Activated CD4-positive, alpha-beta T cell treated with anti-CD3 and anti-CD28 coated beads for 4 hours (primary cell): ENCODE measurements around the gene RAD51D.
A peak's percentile ranks its signal among the peaks of the same experiment; 100 is the strongest.
"Not testable (repeated sequence)": the region's sequence is repeated elsewhere in the genome, so short reads cannot be mapped to it uniquely, and the experiment has no call there.

Experiments
- DNase-seq, 2 donors: peaks; one replicate each; pipeline ENCODE4 v3.0.0-alpha.2; 2020

RAD51D gene

DNA sequence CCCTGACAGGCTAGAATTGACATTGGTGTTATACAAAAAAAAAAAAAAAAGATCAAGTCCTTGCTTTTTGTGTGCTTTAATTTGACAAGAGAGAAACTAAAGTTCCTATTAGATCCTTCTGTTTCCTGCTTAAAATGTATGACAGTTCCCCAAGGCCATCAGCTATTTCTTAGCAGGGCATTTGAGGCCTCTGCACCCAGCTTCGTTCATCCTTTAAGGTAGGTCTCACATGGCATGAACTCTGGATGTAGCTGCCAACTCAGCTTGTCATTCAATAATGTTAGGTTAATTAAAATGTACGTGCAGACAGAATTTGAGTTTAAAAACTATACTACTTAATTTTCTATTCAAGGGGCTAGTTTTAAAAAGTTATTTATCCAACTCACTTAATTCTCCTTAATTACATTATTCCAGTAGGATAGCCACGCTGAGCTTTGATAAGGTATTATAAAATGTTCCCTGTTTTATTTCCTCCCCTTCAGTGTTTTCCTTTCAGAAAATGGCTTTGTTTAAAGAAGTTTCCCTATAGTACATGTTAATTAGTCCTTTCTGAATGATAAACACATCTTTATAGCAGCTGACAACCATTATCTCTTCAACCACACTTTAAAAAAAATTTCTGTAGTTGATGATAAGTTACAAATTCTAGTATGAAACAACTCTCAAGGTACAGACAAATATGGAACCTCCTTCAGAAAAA is 55.0 kb downstream of the RAD51D start:
- no peak for DNase-seq

- peak; percentile 85 to 86 for DNase-seq
Observed at GRCh38 chr17:35063514-35064223, 56.0 kb downstream of the RAD51D start, which contains the start of gene RFFL. RFFL (minus strand) TSS chr17:35063707; CDS start chr17:35026553, 37,154 bp downstream.

DNA sequence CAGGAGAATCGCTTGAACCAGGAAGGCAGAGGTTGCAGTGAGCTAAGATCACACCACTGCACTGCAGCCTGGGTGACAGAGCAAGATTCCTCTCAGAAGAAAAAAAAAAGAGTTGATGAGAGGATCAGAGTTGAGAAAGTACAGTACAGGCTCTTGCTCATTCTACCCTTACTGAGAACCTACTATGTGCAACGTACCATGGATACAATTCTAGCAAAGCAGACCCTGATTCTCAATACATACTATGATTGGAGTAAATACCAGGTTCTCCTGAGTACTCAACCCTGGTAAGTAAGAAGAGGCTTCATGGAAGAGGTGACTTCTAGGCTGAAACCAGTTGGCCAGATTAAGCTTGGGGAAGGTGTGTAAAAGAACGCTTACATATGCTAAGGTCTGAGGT is 57.4 kb downstream of the RAD51D start:
- DNase-seq = no peak

DNA sequence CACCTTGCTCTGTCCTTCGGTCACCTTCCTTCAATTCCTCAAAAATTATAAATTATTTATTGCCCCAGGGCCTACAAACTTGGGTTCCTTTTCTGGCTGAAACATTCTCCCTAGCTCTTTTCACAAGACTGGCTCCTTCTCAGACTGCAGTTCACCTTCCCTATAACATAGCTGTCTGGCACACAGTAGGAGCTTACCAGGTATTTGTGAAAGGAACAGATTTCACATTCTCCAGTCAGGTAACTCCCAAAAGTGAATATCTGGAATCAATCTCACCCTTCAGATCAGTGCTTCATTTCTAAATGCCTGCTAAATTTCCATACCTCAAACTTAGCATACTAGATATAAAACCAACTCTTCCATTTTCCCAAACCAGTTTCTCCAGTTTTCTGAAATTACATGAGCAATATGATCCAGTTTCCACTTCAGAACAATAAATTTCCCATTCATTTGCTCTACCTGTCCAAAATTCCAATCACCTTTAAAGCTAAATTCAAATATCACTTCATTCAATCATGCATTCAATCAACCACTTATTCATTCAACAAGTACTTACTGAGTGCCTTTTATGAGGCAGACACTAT is 62.2 kb downstream of the RAD51D start:
- DNase-seq = no peak

- DNase-seq = no peak
Observed at GRCh38 chr17:35056013-35056412, 63.6 kb downstream of the RAD51D start.

DNA sequence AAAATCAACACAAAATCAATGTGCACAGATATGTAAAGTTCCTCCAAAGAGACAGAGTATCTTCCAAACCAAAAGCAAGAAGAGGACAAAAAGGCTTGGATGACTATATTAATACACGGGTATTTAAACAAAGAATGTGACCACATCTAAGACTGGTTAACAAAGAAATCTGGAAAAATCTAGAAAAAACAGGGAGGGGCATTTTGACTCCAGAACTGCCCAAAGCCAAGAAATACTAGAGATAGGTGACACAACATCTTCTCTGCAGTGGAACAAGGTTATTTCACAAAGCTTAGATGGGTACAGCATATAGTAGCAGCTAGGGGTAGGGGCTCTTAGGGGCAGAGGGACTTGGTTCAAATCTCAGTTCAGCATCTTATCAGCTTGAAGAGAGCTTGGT is 66.5 kb downstream of the RAD51D start:
- no peak for DNase-seq

- DNase-seq = no peak
Observed at GRCh38 chr17:35052780-35053179, 66.9 kb downstream of the RAD51D start.

GRCh38 chr17:35052241-35052610 is 67.4 kb downstream of the RAD51D start:
- no peak for DNase-seq

- DNase-seq = no peak
Observed at GRCh38 chr17:35051579-35052240, 68.0 kb downstream of the RAD51D start.

DNA sequence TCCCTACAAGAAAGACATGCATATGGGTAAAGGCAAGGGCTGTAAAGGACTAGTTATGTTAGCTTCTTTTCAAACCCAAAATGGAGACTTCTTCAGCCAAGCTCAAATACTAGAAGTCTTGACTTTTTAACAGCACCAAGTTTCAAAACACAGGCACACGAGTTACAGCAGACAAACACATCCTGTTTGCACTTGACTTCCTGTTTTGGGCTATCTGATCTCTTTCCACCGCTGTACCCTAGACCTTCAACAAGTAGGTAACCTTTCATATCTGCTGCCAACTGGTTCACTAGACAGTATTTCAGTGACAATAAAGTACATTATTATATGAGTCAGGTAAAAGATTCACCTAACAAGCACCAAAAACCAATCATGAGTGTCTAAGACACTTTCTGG is 68.5 kb downstream of the RAD51D start:
- DNase-seq = peak; percentile 37 to 43

GRCh38 chr17:35050170-35050569 is 69.5 kb downstream of the RAD51D start:
- no peak for DNase-seq

GRCh38 chr17:35048685-35049379 is 70.8 kb downstream of the RAD51D start:
- DNase-seq = no peak

DNA sequence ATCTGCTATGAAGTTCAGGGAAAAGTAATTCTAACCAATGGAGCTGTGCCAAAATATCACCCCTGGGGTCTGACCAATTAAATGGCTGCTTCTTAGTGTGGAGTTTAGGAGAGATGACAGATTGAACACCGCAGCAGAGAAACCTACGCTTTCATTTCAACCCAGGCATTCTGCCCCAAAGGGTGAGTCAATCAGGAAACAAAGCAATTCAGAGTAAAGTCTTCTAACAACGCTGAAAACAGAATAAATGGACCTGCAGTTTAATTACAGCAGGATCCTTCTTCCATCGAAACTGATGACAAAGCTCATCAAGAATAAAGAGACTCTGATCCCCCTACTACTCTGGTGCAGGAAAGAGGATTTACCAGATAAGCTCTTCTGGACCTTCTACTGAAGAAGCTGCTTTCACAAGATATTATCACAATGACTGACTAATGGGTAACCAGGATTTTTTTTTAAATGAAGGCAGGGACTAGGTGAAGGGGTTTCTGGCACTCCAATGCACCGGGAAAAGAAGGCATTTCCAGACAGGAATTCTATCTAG is 72.8 kb downstream of the RAD51D start:
- peak; percentile 52 to 66 for DNase-seq

- DNase-seq = no peak
Observed at GRCh38 chr17:35046245-35046644, 73.4 kb downstream of the RAD51D start.

DNA sequence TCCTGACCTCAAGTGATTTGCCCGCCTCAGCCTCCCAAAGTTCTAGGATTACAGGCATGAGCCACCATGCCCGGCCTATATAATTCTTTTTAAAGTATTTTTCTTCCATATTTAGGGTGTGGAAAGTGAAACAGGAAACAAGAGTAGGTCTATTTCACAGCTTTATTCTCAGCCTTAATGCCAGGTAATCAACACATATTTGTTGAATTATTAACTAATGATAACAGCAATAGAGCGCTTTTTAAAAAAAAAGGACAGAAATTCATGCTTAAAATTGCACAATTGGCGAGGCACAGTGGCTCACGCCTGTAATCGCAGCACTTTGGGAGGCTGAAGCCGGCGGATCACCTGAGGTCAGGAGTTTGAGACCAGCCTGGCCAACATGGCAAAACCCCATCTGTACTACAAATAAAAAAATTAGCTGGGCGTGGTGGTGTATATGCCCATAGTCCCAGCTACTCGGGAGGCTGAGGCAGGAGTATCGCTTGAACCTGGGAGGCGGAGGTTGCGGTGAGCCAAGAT is 74.1 kb downstream of the RAD51D start:
- DNase-seq = not testable (repeated sequence)

DNA sequence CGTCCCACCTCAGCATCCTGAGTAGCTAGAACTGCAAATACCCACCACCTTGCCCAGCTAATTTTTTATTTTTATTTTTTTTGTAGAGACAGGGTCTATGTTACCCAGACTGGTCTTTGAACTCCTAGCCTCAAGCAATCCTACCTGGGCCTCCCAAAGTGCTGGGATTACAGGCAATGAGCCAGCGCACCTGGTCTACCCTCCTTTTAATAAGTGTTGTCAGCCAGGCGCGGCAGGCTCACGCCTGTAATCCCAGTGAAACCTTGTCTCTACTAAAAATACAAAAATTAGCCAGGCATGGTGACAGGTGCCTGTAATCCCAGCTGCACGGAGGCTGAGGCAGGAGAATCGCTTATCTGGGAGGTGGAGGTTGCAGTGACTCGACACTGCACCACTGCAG is 75.5 kb downstream of the RAD51D start:
- no peak for DNase-seq
